ENCODE data around the gene ARMC10. TPM values are rescaled to one million over a fixed set of nuclear protein-coding genes. Genes with fewer than 3 reads are reported as not detected.

The ARMC10 gene
- total and polyA plus RNA-seq, 9 of the 15 experiments (the other 6 are each of a cell fraction or from before 2014, with no cell fraction given) = 17.0 to 113 (median 72.6) TPM

- TF ChIP-seq ZSCAN29 (IDR thresholded peaks at IDR 0.05) (peak; percentile 91), ZNF23 (CRISPR knock-in tag; IDR thresholded peaks at IDR 0.05) (no peak), ZNF282 (CRISPR knock-in tag; IDR thresholded peaks at IDR 0.05) (no peak), MEIS2 (IDR thresholded peaks at IDR 0.05; ENCODE audit: partially characterized antibody) (no peak), C11orf30 (IDR thresholded peaks at IDR 0.05; ENCODE audit: low read depth) (no peak), GTF2B (IDR thresholded peaks at IDR 0.05; ENCODE audit: extremely low read depth, insufficient read length) (no peak), STAT5A (IDR thresholded peaks at IDR 0.05; ENCODE audit: borderline replicate concordance, low read length) (no peak), CHD4 (IDR thresholded peaks at IDR 0.05; ENCODE audit: insufficient read depth, insufficient replicate concordance, low read depth, low read length, poor library complexity, severe bottlenecking) (peak; percentile 68), TEAD2 (tag; IDR thresholded peaks at IDR 0.05) (no peak), FOXM1 (IDR thresholded peaks at IDR 0.05; ENCODE audit: low read depth) (no peak), FOXM1 (CRISPR knock-in tag; IDR thresholded peaks at IDR 0.05; ENCODE audit: low read depth) (no peak), AFF4 (CRISPR knock-in tag; IDR thresholded peaks at IDR 0.05) (peak; percentile 89; the same call in 1 of the 2 replicates), IFI16 (CRISPR knock-in tag; IDR thresholded peaks at IDR 0.05) (no peak), HIVEP1 (CRISPR knock-in tag; IDR thresholded peaks at IDR 0.05) (no peak), WHSC1 (IDR thresholded peaks at IDR 0.05; ENCODE audit: low read length) (no peak), TCFL5 (CRISPR knock-in tag; conservative IDR thresholded peaks at IDR 0.05) (no peak), SMARCA5 (IDR thresholded peaks at IDR 0.05) (no peak), GTF2F1 (IDR thresholded peaks at IDR 0.05; ENCODE audit: low read depth, low read length) (no peak), DDX20 (tag; IDR thresholded peaks at IDR 0.05; ENCODE audit: low read depth) (no peak), SNIP1 (IDR thresholded peaks at IDR 0.05; ENCODE audit: low read depth) (no peak), YY1 (IDR thresholded peaks at IDR 0.05; ENCODE audit: borderline replicate concordance in 1 of 3, control insufficient read depth in 1 of 3, extremely low read depth in 1 of 3, insufficient read depth in 3 of 3, insufficient read length in 1 of 3, insufficient replicate concordance in 2 of 3, low read depth in 1 of 3, low read length in 2 of 3) (peak in 1 of 3 experiments; percentile 78), CREB3 (tag; conservative IDR thresholded peaks at IDR 0.05; ENCODE audit: low read depth) (no peak), ZNF511 (CRISPR knock-in tag; IDR thresholded peaks at IDR 0.05) (no peak; the same call in 1 of the 2 replicates)
These were observed at the start of gene ARMC10, which contains the start of gene FBXL13 (continued) for GRCh38 chr7:103074519-103075336.

Data from K562 (cell line).